Fibroblast of villous mesenchyme (primary cell): ENCODE results near the gene MRPS27. TPM values are rescaled to one million over a fixed set of nuclear protein-coding genes. Genes with fewer than 3 reads are reported as not detected.
"Not testable (repeated sequence)": the region's sequence is repeated elsewhere in the genome, so short reads cannot be mapped to it uniquely, and the experiment has no call there.

Source experiments
- DNase-seq: peaks from one replicate; pipeline ENCODE4 v3.0.0-alpha.2; 2010; ENCODE audit warnings: low read depth
- H3K4me3 ChIP-seq: 2 replicates; pipeline ENCODE4 v1.5.1; 2011; ENCODE audit warnings: low read depth, mild to moderate bottlenecking, low read length
- small RNA-seq: library from RNA; depleted of rRNA; stranded (forward); fragments of <200 nt; gene quantifications from one replicate; pipeline ENCODE3, GENCODE V24; 2012
- total RNA-seq: library from RNA; depleted of rRNA; stranded (reverse); fragments of >200 nt; gene quantifications from 2 replicates; pipeline ENCODE4 v1.2.3, GENCODE V29; 2012
- TF ChIP-seq, protein P1 (sequence below): IDR thresholded peaks from 2 replicates; pipeline ENCODE4 v1.5.1; 2012; ENCODE audit warnings: low read depth, mild to moderate bottlenecking, low read length; ENCODE audit not compliant: insufficient read depth

The MRPS27 gene
- total RNA-seq, 1 donor: 88.5 TPM

DNA sequence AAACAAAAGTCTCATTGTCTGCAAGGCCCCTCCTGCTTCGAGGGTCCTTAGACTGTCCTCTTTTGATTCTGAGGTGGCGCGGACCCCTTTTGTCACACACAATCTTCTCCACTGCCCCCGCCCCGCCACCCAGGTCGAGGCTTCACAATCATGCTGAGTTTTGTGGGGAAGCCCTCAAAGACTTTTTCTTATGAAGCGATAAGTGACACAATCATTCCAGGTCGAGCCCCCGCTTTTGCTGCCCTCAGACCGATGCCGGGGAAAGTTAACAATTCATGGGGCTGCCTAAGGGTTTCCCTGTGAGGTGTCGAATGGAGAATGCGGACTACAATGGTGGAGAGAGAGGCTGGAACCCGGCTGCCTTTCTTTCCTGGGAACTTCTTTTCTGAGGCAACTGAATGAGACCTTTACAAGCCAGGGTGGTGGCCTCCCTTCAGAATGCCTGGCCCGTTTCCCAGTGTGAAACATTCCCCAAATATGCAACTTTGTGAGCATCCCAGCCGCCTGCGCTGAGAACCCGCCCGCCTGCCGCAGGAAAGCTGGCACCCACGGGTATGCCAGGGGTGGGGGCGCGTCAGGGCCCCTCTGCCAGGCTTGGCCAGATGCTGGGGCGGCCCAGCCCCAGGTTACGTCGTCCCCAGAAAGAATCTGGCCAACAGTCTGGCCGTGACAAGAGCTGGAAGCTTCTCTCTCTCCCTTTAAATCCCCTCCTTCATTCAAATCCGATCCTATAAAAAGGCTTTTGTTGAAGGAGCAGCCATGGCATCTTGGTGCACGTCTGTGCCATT is 140.8 kb downstream of the MRPS27 start:
- H3K4me3 ChIP-seq: no peak overlapping the region
- TF ChIP-seq, protein P1, sequence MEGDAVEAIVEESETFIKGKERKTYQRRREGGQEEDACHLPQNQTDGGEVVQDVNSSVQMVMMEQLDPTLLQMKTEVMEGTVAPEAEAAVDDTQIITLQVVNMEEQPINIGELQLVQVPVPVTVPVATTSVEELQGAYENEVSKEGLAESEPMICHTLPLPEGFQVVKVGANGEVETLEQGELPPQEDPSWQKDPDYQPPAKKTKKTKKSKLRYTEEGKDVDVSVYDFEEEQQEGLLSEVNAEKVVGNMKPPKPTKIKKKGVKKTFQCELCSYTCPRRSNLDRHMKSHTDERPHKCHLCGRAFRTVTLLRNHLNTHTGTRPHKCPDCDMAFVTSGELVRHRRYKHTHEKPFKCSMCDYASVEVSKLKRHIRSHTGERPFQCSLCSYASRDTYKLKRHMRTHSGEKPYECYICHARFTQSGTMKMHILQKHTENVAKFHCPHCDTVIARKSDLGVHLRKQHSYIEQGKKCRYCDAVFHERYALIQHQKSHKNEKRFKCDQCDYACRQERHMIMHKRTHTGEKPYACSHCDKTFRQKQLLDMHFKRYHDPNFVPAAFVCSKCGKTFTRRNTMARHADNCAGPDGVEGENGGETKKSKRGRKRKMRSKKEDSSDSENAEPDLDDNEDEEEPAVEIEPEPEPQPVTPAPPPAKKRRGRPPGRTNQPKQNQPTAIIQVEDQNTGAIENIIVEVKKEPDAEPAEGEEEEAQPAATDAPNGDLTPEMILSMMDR: no peak
- peak; percentile 88 for DNase-seq

DNA sequence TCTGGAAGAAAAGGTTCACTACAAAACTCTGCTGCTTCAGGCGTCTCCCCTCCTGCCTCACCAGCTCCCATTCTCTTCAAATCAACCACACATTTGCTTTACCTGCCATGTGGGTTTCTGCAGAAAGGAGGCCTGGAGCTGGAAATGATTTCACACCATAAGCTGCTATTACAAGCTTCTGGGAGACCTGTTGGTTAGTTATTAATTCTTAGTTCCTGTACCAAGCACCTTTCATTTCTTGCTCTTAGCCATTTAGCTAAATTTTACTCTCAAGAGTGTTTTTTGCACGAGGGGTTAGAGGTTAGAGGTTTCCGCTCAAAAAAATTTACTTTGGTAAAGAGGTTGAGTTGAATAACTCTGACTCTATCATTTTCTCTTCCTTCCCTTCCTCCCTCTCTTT is 142.5 kb downstream of the MRPS27 start:
- no peak overlapping the region for H3K4me3 ChIP-seq
- TF ChIP-seq, protein P1: no peak
- DNase-seq: no peak

DNA sequence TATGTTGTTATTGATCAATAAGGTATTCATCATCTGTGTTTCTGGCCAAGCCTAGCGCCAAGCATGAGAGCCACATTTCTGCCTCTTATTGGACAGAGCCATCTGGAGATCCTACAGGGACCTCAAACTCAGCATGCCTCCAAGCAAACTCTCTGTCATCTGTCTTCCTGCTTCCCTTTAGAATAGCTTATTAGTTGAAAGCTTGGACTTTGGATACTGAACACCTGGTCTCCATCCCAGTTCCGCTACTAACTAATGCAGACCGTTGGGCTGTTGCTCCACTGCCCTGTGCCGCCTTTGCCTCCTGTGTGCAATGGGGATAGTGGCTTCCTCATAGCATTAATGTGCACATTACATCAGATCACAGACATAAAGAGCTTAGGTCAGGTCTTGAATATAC is 147.3 kb downstream of the MRPS27 start:
- no peak for DNase-seq
- TF ChIP-seq, protein P1: no peak
- no peak overlapping the region for H3K4me3 ChIP-seq

DNA sequence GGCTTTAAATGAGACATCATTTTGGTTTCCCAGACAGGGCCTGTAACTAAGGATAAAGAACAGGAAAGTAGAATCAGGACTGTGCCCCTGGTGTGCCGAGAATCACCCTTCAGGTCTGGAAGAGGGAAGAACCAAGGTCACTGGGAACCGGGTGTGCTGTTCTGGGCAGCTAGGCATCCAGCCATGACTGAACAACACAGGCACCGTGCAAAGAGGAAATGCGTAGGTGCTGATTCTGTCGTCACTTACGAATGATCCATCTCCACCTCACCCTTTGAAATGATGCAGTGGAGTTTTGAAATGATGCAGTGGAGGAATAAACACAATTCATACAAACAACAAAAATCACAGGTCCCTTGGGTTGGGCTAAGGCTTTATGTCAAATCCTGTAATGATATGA is 148.4 kb downstream of the MRPS27 start:
- H3K4me3 ChIP-seq: no peak overlapping the region
- TF ChIP-seq, protein P1: no peak
- DNase-seq: no peak

DNA sequence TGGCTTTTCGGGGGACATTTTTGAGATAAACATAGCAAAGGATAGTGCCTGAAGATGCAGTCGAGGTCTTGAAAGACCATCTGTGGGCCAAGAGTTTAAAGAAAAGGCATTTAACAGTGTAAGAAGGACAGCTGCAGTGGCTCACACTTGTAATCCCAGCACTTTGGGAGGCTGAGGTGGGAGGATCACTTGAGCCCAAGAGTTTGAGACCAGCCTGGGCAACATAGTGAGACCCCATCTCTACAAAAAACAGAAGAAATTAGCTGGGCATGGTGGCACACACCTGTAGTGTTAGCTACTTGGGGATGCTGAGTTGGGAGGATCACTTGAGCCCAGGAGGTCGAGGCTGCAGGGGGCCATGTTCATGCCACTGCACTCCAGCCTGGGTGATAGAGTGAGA is 148.9 kb downstream of the MRPS27 start:
- not testable (repeated sequence) for DNase-seq

DNA sequence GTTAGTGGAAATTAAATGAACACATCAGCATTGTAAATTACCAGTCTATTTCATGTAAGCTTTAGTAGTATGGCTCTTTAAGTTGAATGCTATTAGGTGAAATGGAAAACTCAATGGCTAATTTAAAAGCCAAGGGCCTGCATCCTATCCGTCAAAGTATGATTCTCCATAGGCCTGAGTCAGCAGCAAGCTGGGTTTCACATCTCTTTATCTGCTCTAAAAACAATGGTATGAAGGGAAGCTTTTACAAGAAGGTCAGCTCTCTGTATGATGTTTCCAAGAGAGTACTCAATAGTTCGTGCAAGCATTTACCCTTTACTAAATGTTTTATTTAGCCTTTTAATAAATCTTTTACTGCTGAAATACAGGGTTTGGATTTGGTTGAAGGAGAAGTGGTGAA is 149.9 kb downstream of the MRPS27 start:
- H3K4me3 ChIP-seq: no peak overlapping the region
- DNase-seq: no peak
- TF ChIP-seq, protein P1: no peak

More for the DNA sequence above, 148.9 kb downstream of the MRPS27 start:
- H3K4me3 ChIP-seq: not testable (repeated sequence)

Small RNAs within 50 kb of the gene (small RNA-seq; reads per million reads assigned to genes)
- gene MIR4803 (0.47 reads per million), gene RN7SL153P (not detected)

Other genes with a start within 250 kb of the MRPS27 start
- gene MAP1B, start 212.8 kb downstream of the MRPS27 start, total RNA-seq: 74.3 and 124 TPM in 2 replicates
- gene PTCD2, start 133 bp upstream of the MRPS27 start, total RNA-seq: 7.7 and 11.7 TPM in 2 replicates
- gene ZNF366, start 187.2 kb upstream of the MRPS27 start, total RNA-seq: under 0.01 TPM in 2 replicates